Gastrocnemius medialis (tissue), 4 donors: ENCODE results near the gene PLEKHN1.

Experiments used
- CTCF ChIP-seq, 5 experiments: fragments of 450-650 bp in 3 of 5; fragments of 200-600 bp in 2 of 5; sonication (generic) in 2 of 5; IDR thresholded peaks in 4 of 5; conservative IDR thresholded peaks in 1 of 5; 1 replicate in 4 of 5; 2 replicates in 1 of 5; pipeline ENCODE4 v1.5.1; 2016 to 2019; ENCODE audit warnings: antibody characterized with exemption in 5 of 5, mild to moderate bottlenecking in 3 of 5, moderate library complexity in 3 of 5
- POLR2A ChIP-seq, 2 donors: fragments of 450-650 bp; IDR thresholded peaks; one replicate each; pipeline ENCODE4 v1.6.1; 2017; ENCODE audit warnings: antibody characterized with exemption in 2 of 2, mild to moderate bottlenecking in 2 of 2, moderate library complexity in 2 of 2

- TF ChIP-seq CTCF (IDR thresholded peaks at IDR 0.05 in 4 of 5, conservative IDR thresholded peaks at IDR 0.05 in 1 of 5) (no peak), POLR2A (IDR thresholded peaks at IDR 0.05) (no peak)
Observed at GRCh38 chr1:1004780-1005697, 38.8 kb downstream of the PLEKHN1 start.
